AG04449 (cell line): ENCODE measurements around the gene LKAAEAR1.

Experiments used
- CTCF ChIA-PET: fragments of 350-600 bp; formaldehyde crosslinking; extraction: SDS; loops from one replicate; lab custom pipeline; 2021; ENCODE audit warnings: antibody characterized with exemption; lab: Yijun Ruan, JAX
- POLR2A ChIA-PET: fragments of 400-600, 350-600 bp; formaldehyde crosslinking; extraction: SDS; loops from one replicate; lab custom pipeline; 2020; ENCODE audit warnings: antibody characterized with exemption, inconsistent platforms; lab: Yijun Ruan, JAX
- DNase-seq: peaks from one replicate; pipeline ENCODE4 v3.0.0-alpha.2; 2010; ENCODE audit warnings: low read depth, low spot score
- H3K4me3 ChIP-seq: 2 replicates; pipeline ENCODE4 v1.5.1; 2011; ENCODE audit warnings: low read depth, mild to moderate bottlenecking, control low read depth, low read length
- CTCF ChIP-seq: IDR thresholded peaks from one replicate; pipeline ENCODE4 v1.5.1; 2011; ENCODE audit warnings: mild to moderate bottlenecking, moderate library complexity, low read length, control low read depth, inconsistent platforms; ENCODE audit not compliant: insufficient read depth; ENCODE audit errors: missing control alignments

Gene LKAAEAR1

GRCh38 chr20:64047968-64048401, 36.2 kb downstream of the LKAAEAR1 start:
- POLR2A ChIA-PET, result no interaction called here
- no peak overlapping the region for H3K4me3 ChIP-seq
- no peak for DNase-seq
- no peak for TF ChIP-seq CTCF
- CTCF ChIA-PET, result interaction anchor here (1.3 kb wide), 1 partner anchor 10 kb away, joined by 4 read pairs; no protein-coding TSS in a partner anchor

- ChIA-PET CTCF (interaction anchor here (0.9 to 1.3 kb wide), 2 partner anchors 9 to 11 kb away, joined by 3 to 4 read pairs; no protein-coding TSS in a partner anchor), POLR2A (no interaction called here)
- TF ChIP-seq CTCF, result no peak
- DNase-seq, result no peak
- no peak overlapping the region for H3K4me3 ChIP-seq
Measured at GRCh38 chr20:64047046-64047389, 37.2 kb downstream of the LKAAEAR1 start.

GRCh38 chr20:64045346-64046011, 38.7 kb downstream of the LKAAEAR1 start:
- no peak overlapping the region for H3K4me3 ChIP-seq
- no peak for DNase-seq
- POLR2A ChIA-PET, result no interaction called here
- no peak for TF ChIP-seq CTCF
- CTCF ChIA-PET, result interaction anchor here (0.8 to 2.6 kb wide), 4 partner anchors 9 to 76 kb away, joined by 3 to 11 read pairs (median 7); no protein-coding TSS in a partner anchor

GRCh38 chr20:64044484-64045247, 39.5 kb downstream of the LKAAEAR1 start:
- no peak overlapping the region for H3K4me3 ChIP-seq
- no peak for DNase-seq
- POLR2A ChIA-PET, result no interaction called here
- CTCF ChIA-PET, result interaction anchor here (0.8 to 2.6 kb wide), 5 partner anchors 8 to 77 kb away, joined by 3 to 11 read pairs (median 6); no protein-coding TSS in a partner anchor
- TF ChIP-seq CTCF, result no peak

- ChIA-PET POLR2A (interaction anchor here (0.7 kb wide), 1 partner anchor 44 kb away, joined by 3 read pairs; no protein-coding TSS in a partner anchor), CTCF (interaction anchor here (1.2 to 2.6 kb wide), 3 partner anchors 9 to 14 kb away, joined by 4 to 11 read pairs (median 4); no protein-coding TSS in a partner anchor)
- DNase-seq, result no peak
- no peak overlapping the region for H3K4me3 ChIP-seq
- TF ChIP-seq CTCF, result no peak
Measured at GRCh38 chr20:64043768-64044167, 40.4 kb downstream of the LKAAEAR1 start.
